HG03135 (cell line): ENCODE data around the gene ACVR1B.

Experiments
- ATAC-seq: cut with Tn5 transposase; IDR thresholded peaks from one replicate; pipeline ENCODE4 v1.9.1; 2021; ENCODE audit warnings: mild to moderate bottlenecking, moderate library complexity; ENCODE audit not compliant: unreplicated experiment

The ACVR1B gene

DNA sequence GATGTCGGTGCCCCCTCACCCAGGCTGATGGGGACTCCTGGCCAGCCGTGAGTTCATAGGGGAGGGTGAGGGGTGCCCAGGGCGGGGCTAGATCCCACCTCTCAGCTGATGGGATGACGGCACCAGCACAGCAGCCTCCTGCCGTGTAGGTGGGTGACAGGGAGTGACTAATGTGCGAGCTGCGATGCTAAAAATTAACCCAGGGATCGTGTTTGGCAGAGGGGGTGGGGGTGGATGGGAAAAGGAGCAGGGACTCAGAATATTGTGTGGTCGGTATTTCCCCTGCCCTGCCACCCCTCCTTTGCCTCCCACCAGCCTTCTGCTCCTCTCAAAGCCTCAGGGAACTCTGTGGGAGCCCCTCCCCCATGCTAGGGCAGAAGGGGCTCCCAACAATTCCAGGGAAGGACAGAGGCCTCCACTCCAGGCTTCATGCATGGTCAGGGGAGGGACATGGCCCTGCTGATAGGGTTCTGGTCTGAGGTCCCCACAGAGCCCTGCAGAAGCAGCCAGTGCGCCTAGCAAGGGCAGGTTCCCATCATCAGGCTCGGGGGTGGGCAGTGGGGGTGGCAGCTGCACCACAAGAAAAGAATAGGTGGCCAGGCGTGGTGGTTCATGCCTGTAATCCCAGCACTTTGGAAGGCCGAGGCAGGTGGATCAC lies 67.7 kb downstream of the ACVR1B start:
- no peak for ATAC-seq

DNA sequence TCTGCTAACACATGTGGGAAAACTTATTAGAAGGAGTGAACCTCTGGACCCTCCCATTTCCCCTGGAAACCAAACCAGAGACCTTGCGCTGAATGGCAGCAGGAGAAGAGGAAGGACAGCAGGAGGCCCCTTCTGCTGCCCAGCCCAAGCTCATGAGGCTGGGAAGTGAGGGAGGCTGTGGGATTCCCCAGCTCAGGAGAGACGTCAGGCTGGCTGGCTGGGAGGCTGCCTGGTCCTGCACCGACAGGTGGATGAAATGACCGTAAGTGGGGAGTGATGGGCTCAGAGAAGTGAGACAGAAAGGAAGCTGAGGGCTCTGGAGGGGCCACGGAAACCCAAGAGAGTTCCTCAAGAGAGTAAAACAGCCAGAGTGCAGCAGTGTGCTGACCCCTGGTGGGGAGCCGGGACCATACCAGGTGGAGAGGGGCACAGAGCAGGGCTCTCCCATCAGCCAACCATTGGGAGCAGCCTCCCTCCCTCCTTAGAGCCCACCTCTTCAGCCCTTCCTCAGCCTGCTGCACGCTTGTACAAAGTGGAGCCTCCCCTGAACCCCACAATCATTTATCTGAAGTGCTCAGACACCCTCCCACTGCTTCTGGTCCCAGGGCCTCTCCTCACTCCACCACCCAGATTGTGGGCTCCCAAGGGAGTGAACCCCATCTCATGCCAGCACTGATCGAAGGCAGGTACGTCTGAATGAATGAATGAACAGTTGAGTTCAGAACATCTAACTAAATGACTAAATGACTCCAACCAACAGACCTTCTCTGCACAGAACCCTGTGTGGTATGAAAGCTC lies 69.2 kb downstream of the ACVR1B start:
- no peak for ATAC-seq

GRCh38 chr12:52022841-52023181 lies 71.3 kb downstream of the ACVR1B start:
- ATAC-seq: no peak

GRCh38 chr12:52023182-52023975 lies 71.9 kb downstream of the ACVR1B start:
- no peak for ATAC-seq

- no peak for ATAC-seq
Observed at GRCh38 chr12:52023976-52024688, 72.6 kb downstream of the ACVR1B start.

GRCh38 chr12:52024845-52025230 lies 73.3 kb downstream of the ACVR1B start:
- no peak for ATAC-seq

GRCh38 chr12:52026263-52026662 lies 74.8 kb downstream of the ACVR1B start:
- no peak for ATAC-seq

GRCh38 chr12:52027085-52027843 lies 75.8 kb downstream of the ACVR1B start:
- ATAC-seq: no peak

DNA sequence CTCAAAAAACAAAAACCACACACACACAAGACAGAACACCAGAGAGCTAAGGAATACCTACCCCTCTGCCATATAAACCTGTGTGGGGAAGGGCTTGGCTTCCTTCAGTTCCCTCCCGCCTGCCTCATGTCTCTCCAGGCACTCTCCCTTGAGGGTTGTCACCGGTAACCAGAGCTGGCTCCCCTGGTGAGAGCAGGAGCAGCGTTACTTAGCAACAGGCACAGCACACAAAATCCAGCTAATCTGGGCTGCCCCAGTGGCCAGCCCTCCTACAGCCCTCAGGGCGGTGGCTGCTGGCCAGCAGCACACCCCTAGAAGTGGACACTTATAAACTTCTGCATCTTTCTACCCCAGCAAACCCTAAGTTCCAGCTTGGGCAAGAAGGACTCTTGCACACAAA lies 78.2 kb downstream of the ACVR1B start:
- ATAC-seq: no peak

DNA sequence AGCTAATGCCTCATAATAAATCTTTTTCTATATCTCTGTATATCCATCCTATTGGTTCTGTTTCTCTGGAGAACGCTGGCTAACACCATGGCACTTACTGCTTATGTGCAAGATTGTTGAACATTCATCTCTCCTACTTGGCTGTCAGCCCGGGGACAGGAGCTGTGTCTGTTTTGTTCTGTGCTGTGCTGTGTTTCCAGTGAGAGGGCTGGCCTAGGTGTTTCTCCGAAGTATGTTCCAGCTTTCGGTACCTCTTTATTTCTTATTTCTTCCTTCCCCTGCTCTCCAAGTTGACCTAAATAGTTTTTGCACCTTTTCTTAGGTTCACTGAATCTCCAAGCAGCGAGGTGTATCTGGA lies 80.9 kb downstream of the ACVR1B start:
- ATAC-seq: no peak

DNA sequence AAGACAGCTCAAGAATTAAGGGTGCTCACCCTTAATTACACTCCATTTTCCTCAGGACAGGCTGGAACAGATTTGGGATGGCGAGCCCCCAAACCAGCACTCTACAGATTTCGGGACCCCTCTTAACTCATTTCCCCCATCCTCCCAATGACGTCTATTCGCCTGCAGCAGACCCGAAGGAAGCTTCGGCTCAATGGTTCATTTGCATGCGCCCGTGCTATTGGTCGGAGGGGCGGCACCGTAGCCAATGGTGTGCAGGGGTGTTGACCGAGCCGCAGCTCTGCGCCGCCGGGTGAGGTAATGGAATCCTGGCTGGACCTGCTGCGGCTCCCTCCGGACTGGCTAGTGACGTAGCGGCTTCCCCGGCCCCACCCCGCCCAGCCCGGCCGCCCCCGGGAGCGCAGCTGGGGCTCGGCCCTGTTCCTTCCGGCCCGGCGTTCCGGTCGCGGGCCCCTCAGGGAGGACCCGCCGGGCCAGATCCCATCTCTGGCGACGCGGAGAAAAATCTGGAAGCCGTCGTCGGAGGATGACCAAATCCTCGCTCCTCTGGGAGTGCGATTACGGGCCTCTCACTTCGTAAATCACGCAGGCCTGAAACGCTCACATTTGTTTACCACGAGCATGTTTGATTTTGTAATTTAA lies 81.4 kb downstream of the ACVR1B start:
- peak; percentile 95 for ATAC-seq

- ATAC-seq: no peak
Observed at GRCh38 chr12:52033446-52034140, 82.1 kb downstream of the ACVR1B start.

GRCh38 chr12:52035190-52035589 lies 83.7 kb downstream of the ACVR1B start:
- ATAC-seq: no peak

GRCh38 chr12:52035926-52036325 lies 84.4 kb downstream of the ACVR1B start:
- no peak for ATAC-seq

GRCh38 chr12:52036587-52037171 lies 85.2 kb downstream of the ACVR1B start:
- ATAC-seq: peak; percentile 30

DNA sequence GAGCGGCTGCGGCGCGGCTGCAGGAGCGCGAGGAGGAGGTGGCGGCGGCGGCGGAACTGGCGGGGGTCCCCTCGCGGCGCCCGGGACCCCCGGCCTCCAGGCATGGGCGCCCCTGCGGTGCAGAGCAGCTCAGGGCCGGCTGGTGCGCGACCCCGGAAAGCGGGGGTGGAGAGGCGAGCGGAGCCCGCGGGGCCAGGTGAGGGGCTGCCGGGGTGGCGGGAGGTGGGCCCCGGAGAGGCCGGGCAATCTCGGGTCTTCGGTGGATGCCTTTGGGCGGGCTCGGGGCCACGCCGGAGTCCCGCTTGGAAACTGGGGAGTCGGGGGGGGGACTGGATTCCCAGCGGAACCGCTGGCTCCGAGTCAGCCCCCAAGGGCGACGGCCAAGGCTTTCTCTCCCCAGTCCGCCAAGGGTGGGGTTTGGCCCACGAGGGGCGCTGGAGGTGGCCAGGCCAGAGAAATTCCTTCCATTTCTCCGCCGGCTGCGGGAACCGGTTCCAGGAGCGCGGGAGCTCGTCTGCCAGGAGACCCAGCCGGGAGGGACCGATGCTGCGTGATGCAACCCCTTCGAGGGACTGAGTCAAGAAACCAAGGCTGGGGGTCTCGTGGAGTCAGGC lies 85.9 kb downstream of the ACVR1B start:
- no peak for ATAC-seq

- no peak for ATAC-seq
Observed at GRCh38 chr12:52038447-52038846, 86.9 kb downstream of the ACVR1B start.

DNA sequence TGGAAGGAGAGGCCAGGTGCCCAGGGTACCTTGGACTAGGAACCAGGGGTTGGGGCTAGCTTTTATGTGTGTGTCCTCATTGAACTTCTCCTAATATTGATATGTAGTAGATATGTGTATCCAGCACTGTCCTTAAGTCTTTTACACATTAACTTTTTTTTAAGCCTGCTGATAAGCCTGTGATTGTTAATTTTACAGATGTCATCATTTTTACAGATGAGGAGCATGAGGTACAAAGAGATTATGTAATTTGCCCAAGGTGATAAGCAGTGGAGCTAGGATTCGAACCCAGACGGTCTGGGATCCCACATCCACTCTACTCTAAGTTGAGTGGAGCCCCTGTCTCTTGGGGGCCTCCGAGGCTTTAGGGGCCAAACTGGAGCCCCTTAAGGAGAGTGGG lies 89.5 kb downstream of the ACVR1B start:
- no peak for ATAC-seq

- no peak for ATAC-seq
Observed at GRCh38 chr12:52041695-52042123, 90.2 kb downstream of the ACVR1B start.
